Astrocyte of the spinal cord (primary cell): ENCODE results near the gene MRPL48.
A peak's percentile ranks its signal among the peaks of the same experiment; 100 is the strongest.

ENCODE experiments used
- DNase-seq: peaks from one replicate; pipeline ENCODE4 v3.0.0; 2011; ENCODE audit warnings: low read depth, low spot score
- H3K4me3 ChIP-seq: 2 replicates; pipeline ENCODE4 v1.5.1; 2011; ENCODE audit warnings: low read depth, mild to moderate bottlenecking, low read length, moderate library complexity
- in situ Hi-C: cut with HindIII; loops from 2 replicates; pipeline ENCODE4 v1.10.0; 2017; ENCODE audit warnings: low sequenced_read_pairs
- TF ChIP-seq, protein P1 (sequence below): IDR thresholded peaks from 2 replicates; pipeline ENCODE4 v1.5.1; 2012; ENCODE audit warnings: low read depth, mild to moderate bottlenecking, low read length, inconsistent platforms

The MRPL48 gene

DNA sequence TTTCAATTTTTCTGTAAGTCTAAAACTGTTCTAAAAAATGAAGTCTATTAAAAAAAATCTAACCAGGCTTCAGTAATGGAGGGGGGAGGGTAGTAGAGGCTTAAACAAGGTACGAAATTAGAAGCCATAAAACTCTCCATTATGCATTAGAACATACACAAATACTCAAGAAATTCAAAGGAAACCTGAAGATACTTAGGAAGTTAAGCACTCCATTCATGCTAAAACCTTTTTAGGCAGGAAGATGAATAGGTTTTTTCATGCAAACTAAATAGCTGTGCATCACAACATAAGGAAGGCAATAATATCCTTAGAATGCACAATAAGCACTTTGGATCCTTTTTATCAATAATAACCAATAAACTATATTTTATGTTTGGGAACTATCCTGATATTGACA is 29.2 kb upstream of the MRPL48 start:
- TF ChIP-seq, protein P1, sequence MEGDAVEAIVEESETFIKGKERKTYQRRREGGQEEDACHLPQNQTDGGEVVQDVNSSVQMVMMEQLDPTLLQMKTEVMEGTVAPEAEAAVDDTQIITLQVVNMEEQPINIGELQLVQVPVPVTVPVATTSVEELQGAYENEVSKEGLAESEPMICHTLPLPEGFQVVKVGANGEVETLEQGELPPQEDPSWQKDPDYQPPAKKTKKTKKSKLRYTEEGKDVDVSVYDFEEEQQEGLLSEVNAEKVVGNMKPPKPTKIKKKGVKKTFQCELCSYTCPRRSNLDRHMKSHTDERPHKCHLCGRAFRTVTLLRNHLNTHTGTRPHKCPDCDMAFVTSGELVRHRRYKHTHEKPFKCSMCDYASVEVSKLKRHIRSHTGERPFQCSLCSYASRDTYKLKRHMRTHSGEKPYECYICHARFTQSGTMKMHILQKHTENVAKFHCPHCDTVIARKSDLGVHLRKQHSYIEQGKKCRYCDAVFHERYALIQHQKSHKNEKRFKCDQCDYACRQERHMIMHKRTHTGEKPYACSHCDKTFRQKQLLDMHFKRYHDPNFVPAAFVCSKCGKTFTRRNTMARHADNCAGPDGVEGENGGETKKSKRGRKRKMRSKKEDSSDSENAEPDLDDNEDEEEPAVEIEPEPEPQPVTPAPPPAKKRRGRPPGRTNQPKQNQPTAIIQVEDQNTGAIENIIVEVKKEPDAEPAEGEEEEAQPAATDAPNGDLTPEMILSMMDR: no peak
- in situ Hi-C loops: no loop called here
- no peak for DNase-seq
- peak overlapping the region; percentile 77 for H3K4me3 ChIP-seq

DNA sequence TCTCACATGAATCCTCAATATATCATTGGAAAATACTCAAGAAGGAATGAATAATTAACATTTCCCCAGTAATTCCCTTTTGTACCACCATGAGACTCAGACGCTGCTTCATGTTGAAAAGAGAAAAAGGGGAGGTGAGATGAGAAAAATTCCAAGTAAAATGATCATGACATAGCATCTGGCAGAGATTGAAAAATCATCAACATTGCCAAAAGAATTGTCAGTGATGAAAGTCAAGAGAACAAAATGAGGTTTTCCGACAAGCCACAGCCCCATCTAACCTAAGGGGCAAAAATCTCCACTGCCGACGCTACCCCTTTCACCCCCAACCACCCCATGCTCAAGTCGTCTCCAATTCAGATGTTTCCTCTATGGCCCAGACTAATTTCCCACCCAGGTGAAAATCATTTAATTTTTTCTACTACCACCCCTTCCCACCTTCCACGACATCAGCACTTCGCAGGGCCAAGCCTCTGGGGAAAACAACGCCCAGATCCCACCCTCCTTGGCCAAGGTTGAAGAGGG is 28.0 kb upstream of the MRPL48 start:
- DNase-seq: peak; percentile 45
- in situ Hi-C loops: no loop called here
- peak overlapping the region; percentile 77 for H3K4me3 ChIP-seq
- TF ChIP-seq, protein P1: peak; percentile 18

DNA sequence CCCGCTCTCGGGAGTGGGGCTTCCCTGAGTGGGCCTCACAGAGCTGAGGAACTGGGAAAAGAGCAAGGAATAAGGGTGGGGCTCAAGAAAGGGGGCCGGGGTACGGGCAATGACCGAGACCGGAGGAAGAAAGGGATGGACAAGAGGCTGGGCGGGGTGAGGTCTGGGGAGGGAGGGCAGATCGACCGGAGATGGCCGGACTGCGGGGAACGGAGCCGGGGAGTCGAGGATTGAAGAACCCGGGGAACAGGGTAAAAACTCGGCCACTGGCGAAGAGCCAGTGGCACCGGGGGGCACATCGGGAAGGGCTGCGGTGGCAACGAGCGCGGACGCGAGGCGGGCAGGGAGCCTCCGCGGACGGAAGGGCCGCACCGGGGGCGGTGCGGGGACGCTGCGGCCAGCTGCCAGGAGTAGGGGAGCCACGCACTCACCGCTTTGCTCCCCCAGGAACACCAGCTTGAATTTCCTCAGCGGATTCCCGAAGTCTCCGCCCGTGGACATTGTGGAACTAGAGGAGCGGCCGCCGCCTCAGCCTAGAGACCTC is 27.5 kb upstream of the MRPL48 start:
- H3K4me3 ChIP-seq: peak overlapping the region; percentile 77
- in situ Hi-C loops: no loop called here
- DNase-seq: peak; percentile 46
- TF ChIP-seq, protein P1: no peak

DNA sequence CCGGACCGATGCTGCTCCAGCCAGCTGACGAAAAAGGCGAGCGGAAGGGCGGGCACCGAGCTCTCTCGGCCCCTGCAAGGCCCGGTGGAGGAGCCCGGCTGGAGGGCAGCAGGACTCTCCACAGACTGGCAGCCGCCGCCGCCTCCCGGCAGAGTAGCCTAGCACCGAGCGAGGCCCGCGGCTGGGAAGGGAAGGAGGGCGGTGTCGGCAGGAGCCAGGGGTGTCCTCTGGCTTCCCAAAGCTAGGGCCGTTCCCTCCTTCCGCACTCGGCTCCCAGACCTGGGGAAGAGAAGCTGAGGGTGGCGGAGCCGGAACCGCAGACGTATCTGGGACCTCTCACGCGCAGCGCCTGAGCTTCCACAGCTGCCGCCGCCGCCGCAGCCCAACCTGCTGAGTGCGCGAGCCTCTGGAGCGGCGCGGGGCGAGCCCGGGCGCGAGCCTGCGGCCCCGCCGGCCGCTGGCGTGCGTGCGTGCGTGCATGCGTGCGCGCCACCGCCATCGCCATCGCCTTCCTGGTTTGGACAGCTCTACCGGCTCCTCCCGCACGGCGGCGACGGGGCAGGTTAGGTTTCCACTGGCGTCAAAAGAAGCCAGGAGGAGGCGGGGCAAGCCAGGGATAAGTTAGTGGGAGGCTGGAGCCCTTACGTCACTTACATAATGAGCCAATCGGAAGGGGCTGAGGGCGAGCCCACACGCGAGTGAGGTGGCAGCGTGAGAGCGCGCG is 26.8 kb upstream of the MRPL48 start, which contains the start of gene RAB6A:
RAB6A (minus strand) TSS at position 396 of the 724 bp plus-strand sequence. CDS start 439 bp downstream, outside the sequence.
- in situ Hi-C loops: no loop called here
- peak; percentile 100 for DNase-seq
- H3K4me3 ChIP-seq: peak within 1 kb of the TSS; percentile 77
- TF ChIP-seq, protein P1: peak; percentile 33

DNA sequence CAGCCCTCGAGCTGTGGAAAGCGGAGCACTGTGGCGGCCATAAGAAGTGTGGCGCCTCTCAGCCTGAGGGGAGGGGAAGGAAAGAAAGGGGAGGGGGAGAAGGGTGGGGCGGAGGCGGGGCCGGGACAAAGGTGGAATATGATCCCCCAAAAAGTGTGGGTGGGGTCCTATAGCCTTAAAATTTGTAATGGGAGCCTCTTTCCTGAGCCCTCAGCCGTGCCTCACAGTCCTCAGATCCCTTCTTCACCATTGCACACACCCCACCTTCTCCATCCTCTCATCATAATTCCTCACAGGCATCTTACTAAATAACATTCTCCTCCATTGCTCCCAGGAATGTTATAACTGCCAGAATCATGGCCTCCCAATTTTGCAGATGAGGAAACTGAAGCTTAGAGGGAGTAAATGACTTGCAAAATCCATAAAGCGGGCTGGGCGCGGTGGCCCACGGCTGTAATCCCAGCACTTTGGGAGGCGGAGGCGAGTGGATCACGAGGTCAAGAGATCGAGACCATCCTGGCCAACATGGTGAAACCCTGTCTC is 26.2 kb upstream of the MRPL48 start:
- TF ChIP-seq, protein P1: no peak
- in situ Hi-C loops: no loop called here
- no peak for DNase-seq
- H3K4me3 ChIP-seq: peak overlapping the region; percentile 28

DNA sequence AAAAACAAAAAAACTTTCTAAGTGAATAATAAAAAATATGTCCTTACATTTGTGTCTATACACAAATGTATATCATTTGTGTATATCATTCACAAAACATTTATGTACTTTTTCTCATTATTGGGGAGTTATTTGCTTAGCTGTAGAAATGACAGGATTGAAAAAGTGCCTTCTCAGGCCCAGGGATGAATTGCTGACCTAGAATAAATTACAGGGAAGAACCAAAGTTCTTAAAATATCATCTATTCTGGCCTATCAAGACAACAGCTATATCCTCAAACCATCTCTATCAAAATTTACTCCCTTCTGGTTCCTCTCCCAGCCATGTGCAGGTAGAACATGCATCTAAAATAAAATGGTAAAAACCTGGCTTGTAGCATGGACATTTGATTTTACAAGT is 24.9 kb upstream of the MRPL48 start:
- TF ChIP-seq, protein P1: no peak
- no peak overlapping the region for H3K4me3 ChIP-seq
- DNase-seq: no peak
- in situ Hi-C loops: no loop called here
